Activated naive CD8-positive, alpha-beta T cell treated with anti-CD3 and anti-CD28 coated beads, Interleukin-2, amount 50 U/mL, for 24 hours (primary cell): ENCODE measurements around the gene U2AF2.

Experiments
- ATAC-seq: fragments of 150-1000 bp; cut with Tn5 transposase; one replicate; pipeline ENCODE4 v1.10.0; 2021
- DNase-seq: peaks from one replicate; pipeline ENCODE4 v3.0.0; 2021
- H3K27ac Mint-ChIP-seq: one replicate; pipeline ENCODE4 v1.8.0; 2021; ENCODE audit warnings: mild to moderate bottlenecking, mixed read lengths
- H3K27me3 Mint-ChIP-seq: one replicate; pipeline ENCODE4 v1.8.0; 2021; ENCODE audit warnings: mixed read lengths
- H3K36me3 Mint-ChIP-seq: one replicate; pipeline ENCODE4 v1.8.0; 2021; ENCODE audit warnings: low read depth, mixed read lengths
- H3K4me1 Mint-ChIP-seq: one replicate; pipeline ENCODE4 v1.8.0; 2021; ENCODE audit warnings: mixed read lengths
- H3K4me3 Mint-ChIP-seq: one replicate; pipeline ENCODE4 v1.8.0; 2021; ENCODE audit warnings: mild to moderate bottlenecking, moderate library complexity, mixed read lengths
- H3K9me3 Mint-ChIP-seq: one replicate; pipeline ENCODE4 v1.8.0; 2021; ENCODE audit warnings: mixed read lengths

The U2AF2 gene

DNA sequence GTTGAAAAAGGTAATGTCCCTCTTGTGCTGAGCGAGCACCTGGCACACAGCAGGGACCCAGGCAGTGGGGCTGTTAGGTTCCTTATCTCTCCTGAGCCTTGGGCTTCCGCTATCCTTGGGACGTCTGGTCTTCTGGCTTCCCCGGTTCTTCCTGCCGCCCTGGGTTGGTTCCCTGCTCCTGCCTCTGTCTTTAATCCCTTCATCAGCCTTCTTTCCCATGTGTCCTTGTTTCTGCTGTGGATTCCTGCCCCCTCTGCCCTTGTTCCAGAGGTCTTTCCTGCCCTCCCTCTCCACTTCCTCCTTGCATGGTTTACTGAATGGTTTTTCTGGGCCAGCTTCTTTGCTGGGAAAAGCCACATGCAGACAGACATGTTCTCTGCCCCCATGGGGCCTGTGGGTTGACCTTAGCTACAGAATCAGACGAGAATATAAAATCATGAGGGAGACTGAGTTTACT, 22.8 kb downstream of the U2AF2 start:
- H3K36me3 Mint-ChIP-seq, result peaks cover 44% of the 10 kb centered on the region
- DNase-seq (no peak), ATAC-seq (no peak)
- no peaks in the 10 kb centered on the region for H3K27me3 Mint-ChIP-seq
- H3K4me3 Mint-ChIP-seq, result peak overlapping the region; percentile 100
- H3K27ac Mint-ChIP-seq, result peak overlapping the region; percentile 98
- H3K9me3 Mint-ChIP-seq, result no peaks in the 10 kb centered on the region
- H3K4me1 Mint-ChIP-seq, result peaks cover 56% of the 10 kb centered on the region

DNA sequence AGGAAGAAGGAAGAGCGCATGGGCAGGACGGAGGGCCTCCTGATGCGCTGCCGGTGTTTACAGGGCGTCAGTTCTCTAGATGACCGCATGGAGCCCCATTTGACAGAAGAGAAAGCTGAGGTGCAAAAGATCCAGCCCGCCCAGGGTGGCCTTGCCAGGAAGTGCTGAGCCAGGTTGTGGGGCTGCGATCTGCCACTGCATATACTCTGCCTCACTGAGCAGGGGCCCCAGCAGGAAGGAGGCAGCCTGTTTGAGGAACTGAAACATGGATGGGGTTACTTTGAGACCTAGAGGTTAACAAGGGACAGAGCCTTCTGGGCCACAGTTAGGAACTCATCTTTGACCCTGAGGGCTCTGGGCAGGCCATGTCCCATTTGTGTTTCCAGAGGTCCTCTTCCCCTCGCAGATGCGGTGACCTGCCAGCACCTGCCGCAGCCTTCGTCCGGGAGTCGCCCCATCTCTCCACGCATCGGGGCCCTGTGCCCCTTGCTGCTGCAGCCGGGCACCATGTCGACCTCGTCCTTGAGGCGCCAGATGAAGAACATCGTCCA, 23.4 kb downstream of the U2AF2 start:
- H3K9me3 Mint-ChIP-seq, result no peaks in the 10 kb centered on the region
- H3K36me3 Mint-ChIP-seq, result peaks cover 43% of the 10 kb centered on the region
- H3K4me3 Mint-ChIP-seq, result peak overlapping the region; percentile 45
- no peak for ATAC-seq
- no peak for DNase-seq
- H3K27me3 Mint-ChIP-seq, result no peaks in the 10 kb centered on the region
- peaks cover 55% of the 10 kb centered on the region for H3K4me1 Mint-ChIP-seq
- peak overlapping the region; percentile 74 for H3K27ac Mint-ChIP-seq

DNA sequence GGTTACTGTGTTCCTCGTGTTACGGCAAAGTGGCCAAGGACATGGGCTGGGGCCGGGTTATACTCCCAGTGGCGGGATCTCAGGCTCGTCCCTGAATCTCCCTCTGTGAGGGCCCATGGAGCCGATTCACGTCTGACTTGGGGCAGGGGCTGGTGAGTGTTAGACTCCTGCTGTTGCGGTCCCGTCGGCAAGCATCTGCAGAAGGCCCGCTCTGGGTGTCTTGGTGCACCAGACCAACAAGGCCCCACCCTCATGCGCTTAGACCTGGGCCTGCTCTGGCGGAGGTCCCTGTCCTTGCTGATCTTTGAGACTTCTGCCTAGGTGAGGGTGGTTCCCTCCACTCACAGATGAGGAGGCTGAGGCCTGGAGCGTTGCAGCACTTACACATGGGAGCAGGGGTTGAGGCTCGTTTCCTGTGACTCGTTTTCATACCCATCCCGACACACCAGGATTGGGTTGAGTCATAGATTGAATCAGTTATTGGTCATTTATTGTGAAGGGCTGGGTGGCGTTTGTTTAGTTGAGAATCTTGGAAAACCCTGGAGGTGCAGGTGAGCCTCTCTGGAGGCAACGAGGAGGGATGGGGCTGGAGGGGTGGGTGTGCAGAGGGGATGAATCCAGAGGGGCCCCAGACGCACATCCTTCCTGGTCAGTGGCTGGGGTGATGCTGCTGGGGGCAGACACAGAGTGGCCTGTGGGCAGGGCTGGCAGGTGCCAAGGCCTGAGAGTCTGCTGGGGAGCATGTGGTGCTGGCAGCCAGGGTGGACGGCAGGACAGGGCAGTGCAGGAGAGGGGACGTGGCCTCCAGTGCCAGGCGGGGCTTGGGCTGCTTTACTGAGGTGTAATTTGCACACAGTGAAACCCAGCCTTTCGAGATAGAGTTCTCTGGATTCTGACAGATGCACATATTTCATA, 24.8 kb downstream of the U2AF2 start:
- H3K36me3 Mint-ChIP-seq, result peaks cover 40% of the 10 kb centered on the region
- H3K27ac Mint-ChIP-seq, result no peak overlapping the region

DNA sequence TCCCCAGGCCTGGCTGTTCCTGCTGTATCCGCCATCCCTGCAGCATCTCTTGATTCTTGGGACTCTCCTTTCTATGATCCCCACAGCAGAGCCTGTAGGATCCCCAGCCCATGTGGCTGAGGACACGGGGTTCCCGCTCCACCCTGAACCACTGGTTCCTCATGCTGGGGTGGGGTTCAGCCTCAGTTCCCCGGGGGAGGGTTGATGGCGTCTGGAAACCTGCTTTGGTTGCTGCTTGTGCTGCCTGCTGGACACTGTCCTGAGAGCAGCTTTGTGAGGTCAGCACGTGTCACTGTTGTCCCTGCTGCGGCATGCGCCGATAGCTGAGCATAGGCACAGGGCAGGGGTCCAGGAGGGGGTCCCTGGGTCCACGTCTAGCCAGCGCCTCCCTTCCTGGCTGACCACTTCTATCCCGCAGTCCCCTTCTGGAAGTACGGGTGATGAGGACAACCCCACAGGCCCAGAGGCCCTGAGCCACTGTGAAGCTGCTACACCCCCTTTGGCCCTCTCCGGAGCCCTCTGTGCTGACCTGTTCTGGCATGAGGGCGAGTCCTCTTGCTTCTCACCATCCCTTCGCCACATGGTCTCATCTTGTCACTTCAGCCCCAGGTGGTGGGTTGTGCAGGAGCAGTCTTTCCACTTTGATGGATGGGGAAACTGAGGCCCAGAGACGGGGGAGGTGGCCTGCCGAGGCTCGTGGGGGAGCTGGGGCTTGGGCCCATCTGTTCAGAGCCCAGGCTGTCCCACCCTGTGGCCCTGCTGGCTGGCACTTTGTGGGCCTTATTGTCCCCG, 25.7 kb downstream of the U2AF2 start:
- no peak for ATAC-seq
- Mint-ChIP-seq H3K4me1 (peaks cover 45% of the 10 kb centered on the region), H3K9me3 (no peaks in the 10 kb centered on the region), H3K36me3 (peaks cover 40% of the 10 kb centered on the region), H3K27ac (no peak overlapping the region), H3K27me3 (no peaks in the 10 kb centered on the region), H3K4me3 (no peak overlapping the region)
- no peak for DNase-seq

More for the DNA sequence above, 24.8 kb downstream of the U2AF2 start:
- no peaks in the 10 kb centered on the region for H3K9me3 Mint-ChIP-seq
- DNase-seq, result no peak
- no peaks in the 10 kb centered on the region for H3K27me3 Mint-ChIP-seq
- peaks cover 47% of the 10 kb centered on the region for H3K4me1 Mint-ChIP-seq
- ATAC-seq, result no peak
- no peak overlapping the region for H3K4me3 Mint-ChIP-seq

DNA sequence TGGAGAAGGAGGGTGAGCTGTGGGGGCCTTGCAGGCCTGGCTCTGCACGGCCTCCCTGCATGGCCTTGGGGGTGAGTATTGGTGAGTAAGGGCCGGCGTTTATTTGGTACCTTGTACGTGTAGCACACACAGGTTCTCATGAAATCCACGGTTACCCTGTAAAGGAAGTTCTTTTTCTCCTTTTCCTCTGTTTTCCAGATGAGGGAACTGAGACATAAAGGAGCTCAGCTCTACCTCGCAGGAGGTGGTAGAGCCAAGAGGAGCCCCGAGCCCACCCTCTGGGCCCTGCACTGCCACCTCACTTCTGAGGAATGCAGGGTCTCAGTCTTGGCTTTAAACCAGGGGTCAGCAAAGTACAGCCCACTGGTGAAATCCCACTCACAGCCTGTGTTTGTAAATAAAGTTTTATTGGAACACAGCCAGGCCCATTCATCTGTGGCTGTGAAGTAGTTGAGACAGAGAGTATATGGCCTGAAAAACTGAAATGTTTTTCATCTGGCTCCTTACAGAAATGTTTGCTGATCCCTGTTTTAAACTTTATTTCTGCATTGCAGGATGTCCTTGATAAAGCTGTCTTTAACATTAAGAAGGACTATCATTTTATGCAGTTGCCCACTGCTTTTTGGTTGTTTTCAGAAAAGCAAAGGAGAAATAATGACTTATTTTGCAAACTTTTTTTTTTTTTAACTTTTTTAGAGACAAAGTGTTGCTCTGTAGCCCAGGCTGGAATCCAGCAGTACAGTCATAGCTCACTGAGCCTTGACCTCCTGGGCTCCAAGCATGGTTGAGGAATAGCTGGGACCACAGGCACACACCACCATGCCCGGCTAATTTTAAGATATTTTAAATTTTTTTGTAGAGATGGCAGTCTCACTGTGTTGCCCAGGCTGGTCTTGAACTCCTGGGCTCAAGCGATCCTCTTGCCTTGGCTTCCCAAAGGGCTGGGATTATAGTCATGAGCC, 26.6 kb downstream of the U2AF2 start:
- Mint-ChIP-seq H3K4me3 (no peak overlapping the region), H3K27me3 (no peaks in the 10 kb centered on the region), H3K9me3 (no peaks in the 10 kb centered on the region), H3K4me1 (peaks cover 40% of the 10 kb centered on the region), H3K36me3 (peaks cover 43% of the 10 kb centered on the region), H3K27ac (no peak overlapping the region)
- DNase-seq (no peak), ATAC-seq (no peak)

DNA sequence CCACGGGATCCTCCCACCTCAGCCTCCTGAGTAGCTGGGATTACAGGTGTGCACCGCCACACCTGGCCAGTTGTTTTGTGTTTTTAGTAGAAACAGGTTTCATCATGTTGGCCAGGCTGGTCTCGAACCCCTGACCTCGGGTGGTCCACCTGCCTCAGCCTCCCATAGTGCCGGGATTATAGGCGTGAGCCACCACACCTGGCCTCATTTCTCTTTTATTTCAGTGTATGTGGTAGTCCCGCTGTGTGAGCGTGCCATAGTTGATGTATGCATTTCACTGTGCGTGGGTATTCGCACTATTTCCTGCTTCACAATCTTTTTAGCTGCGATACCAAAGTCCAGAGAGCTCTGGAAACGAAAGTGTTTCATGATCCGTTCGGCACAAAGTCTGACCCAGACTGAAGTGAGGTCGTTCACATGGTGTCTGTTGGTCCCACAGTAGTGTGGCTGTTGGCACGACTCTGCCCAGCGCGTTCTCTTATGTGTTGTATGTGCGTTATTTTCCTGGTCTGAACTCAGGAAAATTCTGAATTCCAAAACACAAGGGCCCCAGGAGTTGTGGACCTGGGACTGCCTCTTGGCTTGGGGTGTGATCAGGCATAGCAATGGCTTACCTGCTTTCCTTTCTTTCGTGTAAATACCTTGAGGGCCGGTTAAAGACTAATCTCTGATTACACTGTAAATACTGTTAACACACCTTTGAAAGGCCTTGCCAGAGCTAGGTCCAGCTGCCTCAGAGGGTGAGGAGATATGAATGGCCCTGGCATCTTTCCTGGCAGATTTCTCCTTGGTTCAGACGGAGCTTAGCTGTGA, 28.8 kb downstream of the U2AF2 start:
- DNase-seq (no peak), ATAC-seq (no peak)
- Mint-ChIP-seq H3K27ac (no peak overlapping the region), H3K27me3 (no peaks in the 10 kb centered on the region), H3K9me3 (no peaks in the 10 kb centered on the region), H3K36me3 (peaks cover 34% of the 10 kb centered on the region), H3K4me1 (peaks cover 19% of the 10 kb centered on the region), H3K4me3 (no peak overlapping the region)

DNA sequence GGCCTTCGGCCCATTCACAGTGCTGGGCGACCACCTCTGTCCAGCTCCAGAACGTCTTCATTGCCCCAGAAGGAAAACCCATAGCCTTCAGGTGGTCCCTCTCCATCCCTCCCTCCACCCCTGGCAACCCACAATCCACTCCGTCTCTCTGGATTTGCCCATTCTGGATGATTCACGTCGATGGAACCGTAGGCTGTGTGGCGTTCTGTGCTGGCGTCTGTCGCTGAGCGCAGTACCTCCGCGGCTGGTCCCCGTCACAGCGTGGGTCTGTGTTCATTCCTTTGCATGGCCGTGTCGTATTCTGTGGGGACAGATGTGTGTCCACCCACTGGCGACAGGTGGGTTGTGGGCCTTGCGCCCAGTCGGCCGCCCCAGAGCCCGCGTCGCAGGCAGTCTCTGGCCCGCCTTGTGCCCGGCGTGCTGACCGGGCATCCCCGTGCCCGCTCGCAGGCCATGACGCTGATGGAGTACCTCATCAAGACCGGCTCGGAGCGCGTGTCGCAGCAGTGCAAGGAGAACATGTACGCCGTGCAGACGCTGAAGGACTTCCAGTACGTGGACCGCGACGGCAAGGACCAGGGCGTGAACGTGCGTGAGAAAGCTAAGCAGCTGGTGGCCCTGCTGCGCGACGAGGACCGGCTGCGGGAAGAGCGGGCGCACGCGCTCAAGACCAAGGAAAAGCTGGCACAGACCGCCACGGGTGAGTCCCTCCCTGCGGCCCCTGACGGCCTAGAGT, 30.3 kb downstream of the U2AF2 start:
- Mint-ChIP-seq H3K27me3 (no peaks in the 10 kb centered on the region), H3K4me1 (peaks cover 8% of the 10 kb centered on the region), H3K4me3 (no peak overlapping the region), H3K36me3 (peaks cover 24% of the 10 kb centered on the region), H3K27ac (no peak overlapping the region), H3K9me3 (no peaks in the 10 kb centered on the region)
- DNase-seq (no peak), ATAC-seq (no peak)

DNA sequence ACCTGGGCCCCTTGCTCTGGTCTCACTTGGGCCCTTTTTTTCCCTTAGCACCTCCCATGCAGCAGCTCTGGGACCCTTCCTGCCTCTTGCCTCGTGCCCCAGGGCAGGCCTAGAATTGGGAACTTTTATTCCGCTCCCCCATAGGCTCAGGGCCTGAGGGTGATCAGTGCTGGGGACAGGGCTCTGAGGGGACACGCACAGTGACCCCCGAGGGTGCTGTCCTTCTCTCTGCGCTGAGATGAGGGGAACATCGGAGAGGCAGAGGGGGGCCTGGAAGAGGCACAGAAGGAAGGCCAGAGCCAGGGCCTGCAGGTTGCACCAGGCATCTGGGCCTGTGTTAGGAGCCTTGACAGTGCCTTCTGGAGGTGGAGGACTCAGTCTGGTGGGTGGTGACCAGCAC, 30.9 kb downstream of the U2AF2 start:
- H3K4me3 Mint-ChIP-seq, result no peak overlapping the region
- no peaks in the 10 kb centered on the region for H3K27me3 Mint-ChIP-seq
- H3K36me3 Mint-ChIP-seq, result peaks cover 19% of the 10 kb centered on the region
- peaks cover 5% of the 10 kb centered on the region for H3K4me1 Mint-ChIP-seq
- DNase-seq (no peak), ATAC-seq (no peak)
- no peaks in the 10 kb centered on the region for H3K9me3 Mint-ChIP-seq
- no peak overlapping the region for H3K27ac Mint-ChIP-seq

DNA sequence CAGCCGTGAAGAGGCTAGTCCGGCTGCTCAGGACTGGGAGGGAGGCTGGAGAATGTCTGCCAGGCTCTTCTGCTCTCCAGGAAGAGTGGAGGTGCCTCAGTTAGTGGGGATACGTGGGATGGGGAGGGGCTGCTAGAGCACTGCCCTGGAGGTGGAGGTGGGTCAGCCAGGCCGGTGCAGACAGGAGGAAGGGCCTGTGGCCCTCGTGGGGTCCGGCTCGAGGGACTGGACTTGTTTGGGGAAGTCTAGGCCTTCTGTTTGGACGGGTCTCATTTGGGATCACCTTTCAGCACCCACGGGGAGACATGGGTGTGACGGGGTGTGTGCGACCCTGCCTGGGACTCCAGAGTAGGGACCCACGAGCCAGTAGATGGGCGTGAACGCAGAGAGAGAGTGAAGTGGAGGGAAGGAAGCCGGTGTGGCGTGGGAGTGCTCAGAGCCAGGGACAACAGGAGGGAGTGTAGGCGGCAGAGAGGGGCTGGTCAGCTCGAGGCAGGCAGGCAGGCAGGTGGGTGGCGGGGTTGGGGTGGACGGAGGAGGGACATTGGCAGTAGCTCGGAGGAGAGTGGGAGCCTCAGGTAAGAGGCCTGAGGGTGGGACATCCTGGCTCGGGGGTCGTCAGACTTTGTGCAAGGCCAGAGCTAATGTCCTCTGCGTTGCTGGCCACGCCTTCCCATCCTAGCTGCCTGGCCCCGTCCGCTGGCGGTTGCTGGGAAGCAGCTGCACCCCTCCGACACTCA, 31.6 kb downstream of the U2AF2 start:
- Mint-ChIP-seq H3K27me3 (no peaks in the 10 kb centered on the region), H3K4me1 (peaks cover 5% of the 10 kb centered on the region), H3K36me3 (peaks cover 20% of the 10 kb centered on the region), H3K9me3 (no peaks in the 10 kb centered on the region), H3K27ac (no peak overlapping the region), H3K4me3 (no peak overlapping the region)
- no peak for DNase-seq
- no peak for ATAC-seq

DNA sequence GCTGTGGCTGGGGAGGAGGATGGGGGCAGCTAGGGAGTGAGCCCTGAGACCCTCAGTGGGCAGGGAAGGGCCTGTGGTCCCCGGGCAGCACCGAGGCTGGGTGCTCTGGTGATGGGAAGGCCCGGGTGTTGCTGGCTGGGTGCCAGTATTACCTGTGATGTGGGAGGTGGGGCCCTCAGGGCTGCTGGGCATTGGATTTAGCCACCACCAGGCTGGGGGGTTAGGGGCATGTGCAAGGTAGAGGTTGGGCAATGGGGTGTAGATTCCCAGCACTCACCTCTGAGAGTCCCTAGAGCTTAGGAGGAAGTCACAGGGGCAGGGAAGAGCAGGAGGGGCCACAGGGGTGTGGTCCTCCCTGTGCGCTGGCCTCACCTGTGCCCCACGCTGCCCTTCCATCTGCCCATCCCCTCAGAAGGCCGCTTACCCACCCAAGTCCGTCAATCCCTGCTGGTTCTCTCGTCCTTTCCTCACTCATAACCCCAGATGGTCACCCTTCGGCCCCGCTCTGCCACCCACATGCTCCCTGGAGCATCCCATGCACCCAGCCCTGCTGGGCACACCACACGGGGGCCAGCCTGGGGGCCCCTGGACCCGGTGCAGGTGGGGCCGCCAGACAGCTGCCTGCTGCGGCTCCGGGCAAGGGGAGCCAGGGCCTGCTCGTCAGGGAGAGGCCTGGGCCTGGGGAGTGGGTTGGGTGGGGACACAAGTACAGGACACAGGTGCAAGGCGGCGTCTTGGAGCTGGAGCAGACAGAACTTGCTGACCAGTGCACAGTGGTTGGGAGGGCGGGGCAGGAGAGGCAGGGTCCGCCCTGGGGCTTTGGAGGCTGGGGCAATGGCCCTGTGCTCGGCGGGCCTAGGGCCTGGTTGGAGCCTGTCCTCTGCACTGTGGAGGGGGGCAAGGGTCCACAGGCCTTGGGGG, 32.7 kb downstream of the U2AF2 start:
- Mint-ChIP-seq H3K27me3 (no peaks in the 10 kb centered on the region), H3K36me3 (peaks cover 18% of the 10 kb centered on the region), H3K27ac (no peak overlapping the region), H3K4me3 (no peak overlapping the region), H3K4me1 (peaks cover 5% of the 10 kb centered on the region), H3K9me3 (no peaks in the 10 kb centered on the region)
- DNase-seq (no peak), ATAC-seq (no peak)

DNA sequence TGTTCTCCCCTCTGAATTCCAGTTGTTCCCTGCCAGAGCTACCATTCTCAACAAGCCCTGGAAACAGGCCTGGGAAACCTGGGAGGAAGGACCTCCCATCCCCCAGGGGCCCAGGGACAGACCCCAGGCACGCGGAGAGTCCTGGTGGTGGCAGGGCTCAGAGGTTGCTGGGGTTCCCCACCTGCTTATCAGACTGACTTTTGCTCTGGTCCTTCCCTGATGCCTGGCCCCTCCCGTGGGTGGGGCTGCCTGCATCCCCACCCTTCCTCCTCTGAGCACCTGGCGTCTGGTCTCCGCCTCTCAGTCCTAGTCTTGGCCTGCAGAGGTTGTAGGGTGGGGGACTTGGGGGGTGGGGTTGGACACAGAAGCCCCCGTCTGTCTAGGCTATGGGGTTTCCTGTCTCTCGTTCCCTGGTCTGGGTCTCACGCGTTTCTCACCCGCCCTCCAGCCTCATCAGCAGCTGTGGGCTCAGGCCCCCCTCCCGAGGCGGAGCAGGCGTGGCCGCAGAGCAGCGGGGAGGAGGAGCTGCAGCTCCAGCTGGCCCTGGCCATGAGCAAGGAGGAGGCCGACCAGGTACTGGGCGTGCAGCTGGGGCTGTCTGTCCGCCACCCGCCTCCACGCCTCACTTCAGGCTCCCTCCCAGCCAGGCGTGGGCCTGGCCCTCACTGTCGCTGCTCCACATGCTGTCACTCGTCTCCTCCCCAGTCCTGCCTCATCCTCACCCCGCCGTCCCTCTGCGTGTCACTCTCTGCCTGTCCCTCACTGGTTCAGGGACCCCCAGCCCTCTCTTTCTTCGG, 33.8 kb downstream of the U2AF2 start:
- no peak for DNase-seq
- H3K36me3 Mint-ChIP-seq, result peaks cover 19% of the 10 kb centered on the region
- no peaks in the 10 kb centered on the region for H3K27me3 Mint-ChIP-seq
- no peak overlapping the region for H3K27ac Mint-ChIP-seq
- H3K9me3 Mint-ChIP-seq, result no peaks in the 10 kb centered on the region
- H3K4me1 Mint-ChIP-seq, result peaks cover 4% of the 10 kb centered on the region
- no peak for ATAC-seq
- H3K4me3 Mint-ChIP-seq, result no peak overlapping the region
